ENCODE data around the gene DCTN3. TPM values are rescaled to one million over a fixed set of nuclear protein-coding genes. Genes with fewer than 3 reads are reported as not detected.

DCTN3 gene
- total RNA-seq, 1 donor from 2014 or later = 79.5 TPM

DNA sequence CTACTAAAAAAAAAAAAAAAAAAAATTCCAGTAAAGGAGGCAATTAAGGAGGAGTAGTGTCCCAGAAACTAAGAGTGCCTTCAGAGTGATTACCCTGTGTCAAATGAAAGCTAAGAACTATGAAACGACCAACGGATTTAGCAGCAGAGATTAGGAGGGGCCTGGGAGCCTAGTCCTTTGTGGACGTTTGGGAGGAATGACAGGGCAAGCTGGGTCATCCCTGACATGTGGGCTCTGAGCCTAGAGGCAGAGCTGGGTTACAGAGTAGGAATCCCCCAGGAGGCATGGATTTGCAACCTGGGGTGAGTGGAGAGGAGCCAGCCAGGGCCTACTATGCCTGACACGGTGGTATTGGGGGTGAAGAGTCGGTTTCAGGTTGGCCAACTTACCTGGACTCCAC, 12.9 kb upstream of the DCTN3 start:
- no peak for DNase-seq (ENCODE audit: low spot score)
- TF ChIP-seq, protein P1, sequence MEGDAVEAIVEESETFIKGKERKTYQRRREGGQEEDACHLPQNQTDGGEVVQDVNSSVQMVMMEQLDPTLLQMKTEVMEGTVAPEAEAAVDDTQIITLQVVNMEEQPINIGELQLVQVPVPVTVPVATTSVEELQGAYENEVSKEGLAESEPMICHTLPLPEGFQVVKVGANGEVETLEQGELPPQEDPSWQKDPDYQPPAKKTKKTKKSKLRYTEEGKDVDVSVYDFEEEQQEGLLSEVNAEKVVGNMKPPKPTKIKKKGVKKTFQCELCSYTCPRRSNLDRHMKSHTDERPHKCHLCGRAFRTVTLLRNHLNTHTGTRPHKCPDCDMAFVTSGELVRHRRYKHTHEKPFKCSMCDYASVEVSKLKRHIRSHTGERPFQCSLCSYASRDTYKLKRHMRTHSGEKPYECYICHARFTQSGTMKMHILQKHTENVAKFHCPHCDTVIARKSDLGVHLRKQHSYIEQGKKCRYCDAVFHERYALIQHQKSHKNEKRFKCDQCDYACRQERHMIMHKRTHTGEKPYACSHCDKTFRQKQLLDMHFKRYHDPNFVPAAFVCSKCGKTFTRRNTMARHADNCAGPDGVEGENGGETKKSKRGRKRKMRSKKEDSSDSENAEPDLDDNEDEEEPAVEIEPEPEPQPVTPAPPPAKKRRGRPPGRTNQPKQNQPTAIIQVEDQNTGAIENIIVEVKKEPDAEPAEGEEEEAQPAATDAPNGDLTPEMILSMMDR (IDR thresholded peaks at IDR 0.05) = no peak
- Mint-ChIP-seq H3K36me3 (ENCODE audit: low read depth) (peaks cover 2% of the 10 kb centered on the region), H3K27me3 (ENCODE audit: low read depth) (peaks cover 31% of the 10 kb centered on the region), H3K9me3 (ENCODE audit: low read depth) (no peaks in the 10 kb centered on the region), H3K27ac (ENCODE audit: unreplicated experiment) (no peak overlapping the region), H3K4me1 (ENCODE audit: low read depth) (peaks cover 37% of the 10 kb centered on the region), H3K4me3 (ENCODE audit: unreplicated experiment) (no peak overlapping the region)

- no peak for DNase-seq (ENCODE audit: low spot score)
- TF ChIP-seq, protein P1 (IDR thresholded peaks at IDR 0.05) = no peak
- Mint-ChIP-seq H3K27me3 (ENCODE audit: low read depth) (peaks cover 52% of the 10 kb centered on the region), H3K4me3 (ENCODE audit: unreplicated experiment) (no peak overlapping the region), H3K4me1 (ENCODE audit: low read depth) (peaks cover 23% of the 10 kb centered on the region), H3K36me3 (ENCODE audit: low read depth) (peaks cover 2% of the 10 kb centered on the region), H3K9me3 (ENCODE audit: low read depth) (no peaks in the 10 kb centered on the region), H3K27ac (ENCODE audit: unreplicated experiment) (no peak overlapping the region)
Observed at GRCh38 chr9:34630402-34631154, 10.3 kb upstream of the DCTN3 start.

GRCh38 chr9:34629491-34629808, 9.2 kb upstream of the DCTN3 start:
- TF ChIP-seq, protein P1 (IDR thresholded peaks at IDR 0.05) = no peak
- DNase-seq (ENCODE audit: low spot score) = no peak
- H3K36me3 Mint-ChIP-seq (ENCODE audit: low read depth) = no peaks in the 10 kb centered on the region
- peaks cover 55% of the 10 kb centered on the region for H3K27me3 Mint-ChIP-seq (ENCODE audit: low read depth)
- peak overlapping the region; percentile 63 for H3K4me3 Mint-ChIP-seq (ENCODE audit: unreplicated experiment)
- H3K27ac Mint-ChIP-seq (ENCODE audit: unreplicated experiment) = no peak overlapping the region
- peaks cover 15% of the 10 kb centered on the region for H3K4me1 Mint-ChIP-seq (ENCODE audit: low read depth)
- H3K9me3 Mint-ChIP-seq (ENCODE audit: low read depth) = no peaks in the 10 kb centered on the region

GRCh38 chr9:34628656-34629490, 8.6 kb upstream of the DCTN3 start, which contains the start of gene ARID3C:
ARID3C (minus strand) TSS chr9:34629066; CDS start chr9:34628014, 1,052 bp downstream.
- H3K9me3 Mint-ChIP-seq (ENCODE audit: low read depth) = no peaks in the 10 kb centered on the region
- peaks cover 12% of the 10 kb centered on the region for H3K4me1 Mint-ChIP-seq (ENCODE audit: low read depth)
- TF ChIP-seq, protein P1 (IDR thresholded peaks at IDR 0.05) = no peak
- no peak for DNase-seq (ENCODE audit: low spot score)
- no peaks in the 10 kb centered on the region for H3K36me3 Mint-ChIP-seq (ENCODE audit: low read depth)
- H3K4me3 Mint-ChIP-seq (ENCODE audit: unreplicated experiment) = peak within 1 kb of the TSS; percentile 64
- H3K27me3 Mint-ChIP-seq (ENCODE audit: low read depth) = peaks cover 55% of the 10 kb centered on the region
- H3K27ac Mint-ChIP-seq (ENCODE audit: unreplicated experiment) = peak within 1 kb of the TSS; percentile 19

All from chondrocyte (in vitro differentiated cells).